ENCODE data around the gene TMEM18.
A peak's percentile ranks its signal among the peaks of the same experiment; 100 is the strongest.

- TF ChIP-seq EZH2 (IDR thresholded peaks at IDR 0.05; ENCODE audit: borderline replicate concordance, low read length) (no peak), CTCF (conservative IDR thresholded peaks at IDR 0.05 in 1 of 2, IDR thresholded peaks at IDR 0.05 in 1 of 2; ENCODE audit: extremely low read depth in 1 of 2, insufficient read depth in 1 of 2, low read depth in 1 of 2, low read length in 2 of 2) (peak in 1 of 2 donors; percentile 25)
Measured at GRCh38 chr2:715854-716560, 38.8 kb upstream of the TMEM18 start.

Measured in mammary epithelial cell (primary cell).